HG03378 (cell line): ENCODE results near the gene WFIKKN1.

ENCODE experiments used
- ATAC-seq: cut with Tn5 transposase; IDR thresholded peaks from one replicate; pipeline ENCODE4 v1.9.1; 2021; ENCODE audit warnings: mild to moderate bottlenecking, moderate library complexity; ENCODE audit not compliant: unreplicated experiment

Gene WFIKKN1

DNA sequence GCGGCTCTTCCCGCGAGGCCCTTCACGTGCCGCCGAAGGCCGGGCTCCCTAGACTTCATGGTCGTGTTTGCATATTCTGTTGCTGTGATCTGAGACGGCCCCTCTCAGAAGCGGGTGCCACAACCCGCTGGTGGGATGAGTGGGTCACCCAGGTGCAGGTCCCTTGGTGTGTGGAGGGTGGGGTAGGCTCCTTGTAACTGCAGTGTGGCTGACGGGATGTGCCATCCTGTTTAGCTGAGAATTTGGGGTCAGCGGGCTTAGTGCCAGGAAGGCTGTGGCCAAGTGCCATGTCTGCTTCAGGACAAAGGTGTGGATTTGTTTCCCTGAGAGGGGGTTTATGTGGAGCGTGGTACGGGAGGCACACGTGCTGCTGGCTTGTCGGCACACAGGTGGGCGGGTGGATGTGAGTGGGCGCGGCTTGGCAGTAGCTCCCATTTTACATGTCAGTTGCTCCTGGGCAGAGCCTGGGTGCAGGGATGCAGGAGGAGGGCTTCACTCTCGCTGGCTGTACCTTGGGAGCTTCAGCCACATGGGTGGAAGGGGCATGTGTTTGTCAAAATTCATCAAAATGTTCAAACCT is 9.2 kb upstream of the WFIKKN1 start:
- ATAC-seq = no peak

DNA sequence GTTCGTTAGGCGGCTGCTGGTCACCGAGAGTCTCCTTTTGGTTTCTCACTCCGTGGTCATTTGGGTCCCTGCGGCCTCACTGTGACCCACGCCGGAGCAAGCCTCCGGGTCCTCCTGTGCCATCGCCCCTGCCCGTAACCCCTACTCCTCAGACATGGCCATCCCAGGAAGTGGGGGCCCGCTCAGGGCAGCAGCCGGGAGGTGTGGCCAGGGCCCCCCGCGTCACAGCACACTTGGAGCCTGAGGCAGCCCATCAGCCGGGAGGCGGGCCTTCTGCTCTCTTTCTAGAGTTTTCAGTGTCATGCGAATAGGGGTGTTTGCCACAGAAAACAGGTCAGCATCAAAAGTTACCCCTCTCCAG is 7.9 kb upstream of the WFIKKN1 start:
- no peak for ATAC-seq

DNA sequence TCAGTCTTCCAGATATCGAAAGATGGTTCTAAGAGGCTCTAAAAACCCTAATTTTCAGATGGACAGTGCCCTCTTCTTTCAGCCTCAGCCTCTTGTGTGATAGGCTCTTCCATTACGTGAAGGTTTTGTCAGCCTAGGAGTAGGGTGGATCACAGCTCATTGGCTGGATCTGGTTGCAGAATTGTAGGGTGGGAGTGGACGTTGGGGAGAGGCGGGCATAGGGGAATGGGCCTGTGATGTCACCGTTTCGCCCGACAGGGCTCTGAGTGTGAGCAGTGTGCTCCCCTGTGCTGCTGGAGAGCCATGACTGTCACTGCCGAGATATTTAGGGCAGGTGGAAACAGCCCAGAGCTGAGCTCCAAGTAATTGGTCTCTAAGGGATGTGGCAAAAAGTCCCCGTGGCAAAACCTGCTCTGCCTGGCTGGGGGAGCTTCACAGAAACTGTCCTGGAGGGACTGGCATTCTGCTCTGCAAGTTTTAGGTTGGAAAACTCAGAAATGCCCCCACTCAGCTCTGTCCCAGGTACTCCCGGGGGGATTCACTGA is 6.2 kb upstream of the WFIKKN1 start:
- ATAC-seq = no peak

DNA sequence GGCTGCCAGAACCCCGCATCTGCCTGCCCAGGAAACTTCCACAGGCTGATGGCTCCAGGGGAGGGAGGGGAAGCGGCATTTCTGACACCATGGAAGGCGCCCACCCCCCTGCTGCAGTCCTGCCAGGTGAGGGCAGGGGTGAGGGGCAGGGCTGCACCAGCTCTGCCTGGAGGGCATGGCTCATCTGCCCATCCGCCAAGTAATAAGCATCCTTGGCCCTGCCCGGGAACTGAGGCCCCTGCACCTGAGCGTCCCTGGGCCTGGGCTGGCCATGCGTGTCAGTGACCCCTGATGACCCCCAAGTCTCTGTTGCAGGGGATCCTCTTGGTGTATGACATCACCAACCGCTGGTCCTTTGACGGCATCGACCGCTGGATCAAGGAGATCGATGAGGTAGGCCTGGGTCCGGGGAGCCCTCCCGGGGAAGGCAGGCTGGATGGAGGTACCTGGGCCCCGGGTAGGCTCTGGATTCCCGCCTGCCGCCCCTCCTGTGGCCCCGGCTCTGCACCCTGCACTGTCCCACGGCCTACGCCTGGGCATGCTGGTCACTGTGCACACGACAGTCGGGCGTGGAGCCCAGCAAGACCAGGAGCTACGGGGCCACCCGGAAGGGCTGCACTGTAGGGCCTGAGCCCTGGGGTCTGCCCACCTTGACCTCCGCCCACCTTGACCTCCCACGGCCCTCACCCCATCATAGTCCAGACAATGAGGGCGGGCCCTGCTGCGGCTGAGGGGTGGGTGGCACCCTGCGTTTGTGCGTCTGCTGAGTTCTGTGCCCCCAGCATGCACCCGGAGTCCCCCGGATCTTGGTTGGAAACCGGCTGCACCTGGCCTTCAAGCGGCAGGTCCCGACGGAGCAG is 5.4 kb upstream of the WFIKKN1 start:
- no peak for ATAC-seq

DNA sequence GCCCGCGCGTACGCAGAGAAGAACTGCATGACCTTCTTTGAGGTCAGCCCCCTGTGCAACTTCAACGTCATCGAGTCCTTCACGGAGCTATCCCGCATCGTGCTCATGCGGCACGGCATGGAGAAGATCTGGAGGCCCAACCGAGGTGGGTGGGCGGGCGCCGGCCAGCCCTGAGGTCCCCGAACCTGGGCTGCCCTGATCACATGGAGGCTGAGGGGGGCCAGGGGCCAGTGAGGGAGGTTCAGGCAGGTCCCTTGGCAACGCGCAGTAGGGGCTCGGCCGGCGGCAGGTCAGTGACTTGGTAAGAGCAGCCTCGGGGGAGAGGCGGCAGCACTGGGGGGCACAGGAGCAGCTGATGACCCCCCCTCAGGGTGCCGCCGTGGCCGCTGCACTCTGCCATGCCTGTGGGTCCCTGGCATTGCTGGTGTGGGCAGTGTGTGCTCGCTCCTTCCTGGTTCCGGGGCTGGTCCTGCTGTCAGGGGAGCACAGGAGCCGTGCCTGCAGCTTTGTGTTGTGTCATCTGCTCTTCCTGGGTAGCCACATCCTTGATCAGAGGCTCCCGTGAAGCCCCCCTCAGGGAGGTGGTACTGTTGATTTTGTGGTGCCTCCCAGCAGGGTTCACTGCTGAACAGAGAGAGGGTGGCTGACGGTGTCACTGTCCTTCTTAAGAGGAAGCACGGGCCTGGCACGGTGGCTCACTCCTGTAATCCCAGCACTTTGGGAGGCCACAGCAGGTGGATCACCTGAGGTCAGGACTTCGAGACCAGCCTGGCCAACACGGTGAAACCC is 4.6 kb upstream of the WFIKKN1 start:
- no peak for ATAC-seq

DNA sequence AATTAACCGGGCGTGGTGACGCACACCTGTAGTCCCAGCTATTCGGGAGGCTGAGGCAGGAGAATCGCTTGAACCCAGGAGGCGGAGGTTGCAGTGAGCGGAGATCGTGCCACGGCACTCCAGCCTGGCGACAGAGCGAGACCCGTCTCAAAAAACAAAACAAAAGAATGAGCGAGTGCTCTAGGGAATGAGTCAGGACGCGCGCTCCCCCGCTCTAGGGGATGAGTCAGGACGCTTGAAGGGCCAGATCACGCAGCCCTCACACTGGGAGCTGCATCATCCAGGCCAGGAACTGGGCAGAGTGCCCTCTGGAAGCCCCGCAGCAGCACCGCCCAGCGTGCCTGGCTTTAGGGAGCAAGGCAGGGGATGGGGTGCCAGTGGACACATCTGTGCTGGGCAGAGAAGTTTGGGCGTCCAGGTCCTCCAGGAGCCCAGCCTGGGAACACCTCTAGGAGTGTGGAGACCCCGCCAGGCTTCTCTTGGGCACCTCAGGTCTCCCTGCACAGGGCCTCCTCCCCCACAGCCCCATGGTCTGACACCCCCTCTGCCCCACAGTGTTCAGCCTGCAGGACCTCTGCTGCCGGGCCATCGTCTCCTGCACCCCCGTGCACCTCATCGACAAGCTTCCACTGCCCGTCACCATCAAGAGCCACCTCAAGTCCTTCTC is 3.9 kb upstream of the WFIKKN1 start:
- no peak for ATAC-seq

DNA sequence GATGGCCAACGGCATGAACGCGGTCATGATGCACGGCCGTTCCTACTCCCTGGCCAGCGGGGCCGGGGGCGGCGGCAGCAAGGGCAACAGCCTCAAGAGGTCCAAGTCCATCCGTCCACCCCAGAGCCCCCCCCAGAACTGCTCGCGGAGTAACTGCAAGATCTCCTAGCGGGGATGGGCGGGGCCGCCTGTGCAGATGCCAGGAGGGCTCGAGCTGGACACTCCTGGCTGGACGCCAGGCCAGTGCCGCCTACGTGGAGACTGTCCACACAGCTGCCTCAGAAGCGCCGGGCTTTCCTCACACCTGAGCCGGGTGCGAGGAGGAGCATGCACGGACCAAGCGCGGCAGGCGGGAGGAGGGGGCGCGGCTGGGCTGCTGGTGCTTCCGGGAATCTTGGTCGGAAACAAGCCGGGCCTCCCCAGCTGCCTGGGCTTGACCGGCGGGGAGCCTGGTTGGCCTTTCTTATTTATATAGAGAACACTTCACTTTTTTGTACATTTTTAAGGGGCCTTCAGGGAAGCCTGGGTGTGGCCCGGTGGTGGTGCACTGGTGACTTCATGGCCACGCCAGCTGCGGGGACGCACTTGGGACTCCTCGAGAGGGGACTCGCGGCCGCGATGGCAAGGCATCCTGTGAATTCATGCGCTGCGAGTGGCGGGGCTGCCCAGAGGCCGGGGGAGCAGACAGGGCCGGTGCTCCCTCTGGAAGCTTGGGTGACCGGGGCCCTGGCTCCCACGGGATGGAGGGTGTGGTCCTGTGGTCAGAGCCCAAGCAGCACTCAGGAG is 3.1 kb upstream of the WFIKKN1 start:
- no peak for ATAC-seq

DNA sequence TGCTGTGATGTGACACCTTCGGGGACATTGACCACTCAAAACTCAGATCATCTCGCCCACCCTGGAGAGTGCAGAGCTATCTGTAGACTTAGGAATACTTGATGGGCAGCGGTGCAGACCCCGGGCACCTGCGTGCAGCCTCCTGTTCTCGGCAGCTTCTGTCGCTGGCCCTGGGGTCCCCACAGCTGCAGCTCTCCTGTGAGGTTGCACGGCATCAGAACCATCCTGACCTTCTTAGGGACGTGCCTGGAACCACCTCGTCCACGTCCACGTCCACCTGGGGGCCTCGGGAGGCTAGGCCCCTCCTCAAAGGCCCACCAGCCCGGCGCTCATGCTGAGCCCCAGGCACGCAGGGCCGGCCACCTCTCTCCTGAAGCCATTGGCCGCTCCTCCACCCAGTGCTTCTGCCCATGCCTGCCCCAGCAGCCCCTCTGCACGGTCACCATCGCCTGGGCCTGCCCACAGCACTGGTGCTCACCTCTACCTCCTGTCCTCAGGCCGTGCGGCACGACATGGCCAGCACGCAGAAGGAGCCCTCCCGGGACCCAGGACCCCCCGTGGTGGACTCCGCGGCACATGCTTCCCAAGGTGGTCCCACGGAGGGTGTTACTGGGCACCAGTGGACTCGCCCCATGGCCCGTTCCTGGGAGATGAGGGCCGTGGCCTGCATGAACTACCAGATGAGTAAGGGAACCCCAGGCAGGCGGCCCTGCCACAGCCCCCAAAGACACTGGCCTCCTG is 2.3 kb upstream of the WFIKKN1 start:
- no peak for ATAC-seq

DNA sequence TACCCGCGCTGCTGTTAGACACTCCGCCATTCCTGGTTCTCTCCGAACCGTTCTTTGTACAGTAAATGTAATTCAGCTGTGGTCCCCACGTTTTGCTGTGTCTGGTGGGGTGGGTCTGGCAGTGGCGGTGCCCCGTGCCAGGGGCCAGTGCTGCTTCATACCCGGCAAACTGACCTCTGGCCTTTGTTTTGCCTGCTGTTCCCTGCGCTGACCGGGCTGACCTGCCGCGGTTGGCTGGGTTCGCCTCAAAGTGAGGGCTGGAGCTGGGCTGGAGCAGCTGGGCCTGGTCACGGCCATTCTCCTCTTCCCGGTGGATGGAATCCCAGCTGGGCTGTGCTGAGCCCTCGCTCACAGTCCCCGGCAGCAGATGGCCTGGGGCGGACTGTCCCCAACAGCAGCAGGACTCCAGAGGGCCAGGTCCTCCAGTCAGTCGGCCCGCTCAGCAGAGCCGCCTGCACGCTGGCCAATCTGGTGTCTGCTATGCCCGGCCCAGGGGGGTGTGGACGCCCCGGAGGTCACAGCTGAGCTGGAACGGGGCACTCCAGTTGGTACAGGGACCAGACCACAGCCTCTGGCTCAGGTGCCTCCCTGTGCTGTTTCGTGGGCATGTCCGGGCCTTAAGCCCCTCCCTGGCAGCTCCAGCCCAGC is 1.5 kb upstream of the WFIKKN1 start:
- no peak for ATAC-seq

DNA sequence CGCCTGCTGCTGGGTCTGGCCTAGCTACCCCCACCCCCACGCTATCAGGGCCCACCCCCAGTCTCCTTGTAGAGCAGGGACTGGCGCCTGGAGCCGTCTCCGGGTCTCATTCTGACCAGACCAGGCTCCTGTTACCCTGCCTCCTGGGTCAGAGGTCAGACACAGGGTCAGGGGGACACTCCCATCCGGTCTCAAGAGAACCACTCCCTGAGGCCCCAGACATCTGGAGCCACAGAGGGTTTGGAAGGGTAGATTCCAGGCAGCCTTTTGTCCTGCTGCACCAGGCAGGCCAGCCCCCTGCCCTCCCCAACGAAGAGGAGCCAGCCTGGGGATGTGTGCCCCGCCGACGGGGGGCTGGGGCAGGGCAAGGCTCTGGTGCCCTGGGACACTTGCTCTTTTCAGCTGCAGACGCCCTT is 944 bp upstream of the WFIKKN1 start:
- no peak for ATAC-seq

DNA sequence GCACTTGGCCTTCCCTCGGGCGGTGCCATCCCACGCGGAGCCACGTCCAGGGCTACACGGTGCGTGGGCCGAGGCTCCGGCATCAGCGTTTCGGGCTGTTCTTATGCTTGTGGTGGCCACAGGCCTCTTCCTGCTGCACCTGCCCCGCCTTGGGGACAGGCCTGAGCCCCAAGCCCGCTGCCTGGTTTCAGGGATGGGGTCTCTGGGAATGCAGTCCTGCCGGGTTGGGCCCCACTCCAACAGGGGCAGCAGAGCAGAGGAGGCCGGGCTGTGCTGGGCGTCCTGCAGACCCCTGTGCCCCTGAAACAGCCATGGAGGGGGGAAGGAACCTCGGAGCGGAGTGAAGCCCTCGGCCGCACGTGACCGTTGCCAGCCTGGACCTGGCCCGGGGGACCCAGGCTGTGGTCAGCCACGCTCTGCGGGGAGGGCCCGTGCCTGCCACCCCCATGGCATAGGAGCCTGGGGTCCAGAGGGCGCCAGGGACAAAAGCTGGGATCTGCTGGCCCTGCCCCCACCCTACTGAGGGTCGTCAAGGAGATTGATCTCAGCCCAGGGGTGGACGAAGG is 453 bp upstream of the WFIKKN1 start:
- no peak for ATAC-seq

DNA sequence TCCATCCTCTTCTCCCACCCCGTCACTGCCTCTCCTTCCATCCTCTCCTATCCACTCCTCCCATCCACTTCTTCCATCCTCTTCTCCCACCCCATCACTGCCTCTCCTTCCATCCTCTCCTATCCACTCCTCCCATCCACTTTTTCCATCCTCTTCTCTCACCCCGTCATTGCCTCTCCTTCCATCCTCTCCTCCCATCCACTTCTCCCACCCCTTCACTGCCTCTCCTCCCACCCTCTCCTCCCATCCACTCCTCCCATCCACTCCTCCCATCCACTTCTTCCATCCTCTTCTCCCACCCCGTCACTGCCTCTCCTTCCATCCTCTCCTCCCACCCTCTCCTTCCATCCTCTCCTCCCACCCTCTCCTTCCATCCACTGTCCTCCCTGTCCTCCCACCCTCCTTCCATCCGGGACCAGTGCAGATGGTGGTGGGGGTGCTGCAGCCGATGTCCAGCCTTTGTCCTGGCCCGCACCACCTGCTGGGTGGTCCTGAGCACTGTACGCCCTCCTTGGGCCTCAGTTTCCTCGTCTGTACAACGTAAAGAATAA is 1.1 kb downstream of the WFIKKN1 start:
- no peak for ATAC-seq

DNA sequence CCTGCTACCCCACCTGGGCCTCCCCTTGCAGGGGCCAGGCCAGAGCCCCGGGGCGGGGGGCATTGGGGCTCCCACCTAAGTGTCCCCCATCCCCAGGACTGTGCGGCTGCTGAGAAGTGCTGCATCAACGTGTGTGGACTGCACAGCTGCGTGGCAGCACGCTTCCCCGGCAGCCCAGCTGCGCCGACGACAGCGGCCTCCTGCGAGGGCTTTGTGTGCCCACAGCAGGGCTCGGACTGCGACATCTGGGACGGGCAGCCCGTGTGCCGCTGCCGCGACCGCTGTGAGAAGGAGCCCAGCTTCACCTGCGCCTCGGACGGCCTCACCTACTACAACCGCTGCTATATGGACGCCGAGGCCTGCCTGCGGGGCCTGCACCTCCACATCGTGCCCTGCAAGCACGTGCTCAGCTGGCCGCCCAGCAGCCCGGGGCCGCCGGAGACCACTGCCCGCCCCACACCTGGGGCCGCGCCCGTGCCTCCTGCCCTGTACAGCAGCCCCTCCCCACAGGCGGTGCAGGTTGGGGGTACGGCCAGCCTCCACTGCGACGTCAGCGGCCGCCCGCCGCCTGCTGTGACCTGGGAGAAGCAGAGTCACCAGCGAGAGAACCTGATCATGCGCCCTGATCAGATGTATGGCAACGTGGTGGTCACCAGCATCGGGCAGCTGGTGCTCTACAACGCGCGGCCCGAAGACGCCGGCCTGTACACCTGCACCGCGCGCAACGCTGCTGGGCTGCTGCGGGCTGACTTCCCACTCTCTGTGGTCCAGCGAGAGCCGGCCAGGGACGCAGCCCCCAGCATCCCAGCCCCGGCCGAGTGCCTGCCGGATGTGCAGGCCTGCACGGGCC is 1.9 kb downstream of the WFIKKN1 start:
- ATAC-seq = no peak

DNA sequence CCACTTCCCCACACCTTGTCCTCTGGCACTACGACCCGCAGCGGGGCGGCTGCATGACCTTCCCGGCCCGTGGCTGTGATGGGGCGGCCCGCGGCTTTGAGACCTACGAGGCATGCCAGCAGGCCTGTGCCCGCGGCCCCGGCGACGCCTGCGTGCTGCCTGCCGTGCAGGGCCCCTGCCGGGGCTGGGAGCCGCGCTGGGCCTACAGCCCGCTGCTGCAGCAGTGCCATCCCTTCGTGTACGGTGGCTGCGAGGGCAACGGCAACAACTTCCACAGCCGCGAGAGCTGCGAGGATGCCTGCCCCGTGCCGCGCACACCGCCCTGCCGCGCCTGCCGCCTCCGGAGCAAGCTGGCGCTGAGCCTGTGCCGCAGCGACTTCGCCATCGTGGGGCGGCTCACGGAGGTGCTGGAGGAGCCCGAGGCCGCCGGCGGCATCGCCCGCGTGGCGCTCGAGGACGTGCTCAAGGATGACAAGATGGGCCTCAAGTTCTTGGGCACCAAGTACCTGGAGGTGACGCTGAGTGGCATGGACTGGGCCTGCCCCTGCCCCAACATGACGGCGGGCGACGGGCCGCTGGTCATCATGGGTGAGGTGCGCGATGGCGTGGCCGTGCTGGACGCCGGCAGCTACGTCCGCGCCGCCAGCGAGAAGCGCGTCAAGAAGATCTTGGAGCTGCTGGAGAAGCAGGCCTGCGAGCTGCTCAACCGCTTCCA is 2.7 kb downstream of the WFIKKN1 start:
- ATAC-seq = no peak

DNA sequence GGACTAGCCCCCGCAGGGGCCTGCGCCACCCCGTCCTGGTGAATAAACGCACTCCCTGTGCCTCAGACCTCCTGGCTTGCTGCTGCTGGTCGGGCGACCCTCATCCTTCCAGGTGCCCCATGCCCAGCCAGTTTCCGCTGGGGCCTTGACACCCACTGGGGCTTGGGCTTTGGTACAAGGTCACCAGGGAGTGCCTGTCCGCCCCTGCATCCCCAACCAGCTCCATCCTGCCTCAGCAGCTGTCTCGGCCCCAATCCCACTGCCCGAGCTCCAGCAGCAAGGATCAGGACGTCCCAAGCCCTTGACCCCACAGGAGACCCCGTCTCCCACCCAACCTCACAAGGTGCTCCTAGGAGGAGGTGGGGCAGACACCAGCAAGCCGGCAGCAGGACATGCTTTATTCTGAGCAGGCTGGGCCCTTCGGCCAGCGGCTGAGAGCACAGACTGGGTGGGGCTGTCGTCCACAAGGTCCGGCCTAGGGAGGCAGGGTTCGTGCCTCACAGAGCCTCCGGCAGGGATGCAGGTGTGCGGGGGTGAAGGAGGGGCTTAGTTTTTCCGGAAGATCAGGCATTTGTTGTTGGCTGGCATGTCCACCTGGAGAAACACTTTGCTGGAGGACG is 3.4 kb downstream of the WFIKKN1 start:
- no peak for ATAC-seq

DNA sequence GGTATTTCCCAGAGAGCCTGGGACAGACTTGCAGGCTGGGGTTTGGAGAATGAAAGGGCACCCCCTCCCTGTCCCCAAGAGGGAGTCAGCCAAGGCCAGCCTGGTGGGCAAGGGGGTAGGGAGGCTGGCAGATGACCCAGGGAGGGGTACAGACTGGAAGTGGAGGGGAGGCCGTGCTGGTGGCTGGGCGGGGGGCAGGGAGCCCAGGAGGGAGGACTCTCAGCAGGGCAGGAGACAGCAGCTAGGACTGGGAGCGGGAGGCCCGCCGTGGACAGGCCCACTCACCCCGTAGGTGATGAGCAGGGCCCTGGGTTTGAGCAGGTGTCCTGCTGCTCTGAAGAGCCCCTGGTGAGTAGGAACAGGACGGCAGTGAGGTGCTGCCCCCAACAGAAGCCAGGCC is 4.2 kb downstream of the WFIKKN1 start:
- no peak for ATAC-seq
